ENCODE data around the gene MINK1. TPM values are rescaled to one million over a fixed set of nuclear protein-coding genes. Genes with fewer than 3 reads are reported as not detected.

Gene MINK1
- total RNA-seq, 1 donor from 2014 or later, result 111 TPM

DNA sequence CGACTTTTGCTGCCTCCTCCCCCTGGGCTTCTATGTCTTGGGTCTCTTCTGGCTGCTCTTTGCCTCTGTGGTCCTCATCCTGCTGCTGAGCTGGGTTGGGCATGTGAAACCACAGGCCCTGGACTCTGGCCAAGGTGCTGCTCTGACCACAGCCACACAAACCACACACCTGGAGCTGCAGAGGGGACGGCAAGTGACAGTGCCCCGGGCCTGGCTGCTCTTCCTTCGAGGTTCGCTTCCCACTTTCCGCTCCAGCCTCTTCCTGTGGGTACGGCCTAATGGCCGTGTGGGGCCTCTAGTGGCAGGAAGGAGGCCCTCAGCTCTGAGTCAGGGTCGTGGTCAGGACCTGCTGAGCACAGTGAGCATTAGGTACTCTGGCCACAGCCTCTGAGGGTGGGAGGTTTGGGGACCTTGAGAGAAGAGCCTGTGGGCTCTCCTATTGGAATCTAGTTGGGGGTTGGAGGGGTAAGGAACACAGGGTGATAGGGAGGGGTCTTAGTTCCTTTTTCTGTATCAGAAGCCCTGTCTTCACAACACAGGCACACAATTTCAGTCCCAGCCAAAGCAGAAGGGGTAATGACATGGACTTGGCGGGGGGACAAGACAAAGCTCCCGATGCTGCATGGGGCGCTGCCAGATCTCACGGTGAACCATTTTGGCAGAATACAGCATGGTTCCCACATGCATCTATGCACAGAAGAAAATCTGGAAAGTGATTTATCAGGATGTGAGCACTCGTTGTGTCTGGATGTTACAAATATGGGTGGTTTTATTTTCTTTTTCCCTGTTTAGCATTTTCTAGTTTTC lies 101.2 kb downstream of the MINK1 start:
- H3K4me1 Mint-ChIP-seq (ENCODE audit: unreplicated experiment), result peaks cover 12% of the 10 kb centered on the region
- H3K36me3 Mint-ChIP-seq, result peaks cover 7% of the 10 kb centered on the region
- no peaks in the 10 kb centered on the region for H3K27me3 Mint-ChIP-seq
- DNase-seq (ENCODE audit: extremely low spot score, unreplicated experiment), result no peak
- H3K4me3 Mint-ChIP-seq, result no peak overlapping the region
- H3K27ac Mint-ChIP-seq, result peak overlapping the region; percentile 70
- H3K9me3 Mint-ChIP-seq, result no peaks in the 10 kb centered on the region
- TF ChIP-seq, protein P1, sequence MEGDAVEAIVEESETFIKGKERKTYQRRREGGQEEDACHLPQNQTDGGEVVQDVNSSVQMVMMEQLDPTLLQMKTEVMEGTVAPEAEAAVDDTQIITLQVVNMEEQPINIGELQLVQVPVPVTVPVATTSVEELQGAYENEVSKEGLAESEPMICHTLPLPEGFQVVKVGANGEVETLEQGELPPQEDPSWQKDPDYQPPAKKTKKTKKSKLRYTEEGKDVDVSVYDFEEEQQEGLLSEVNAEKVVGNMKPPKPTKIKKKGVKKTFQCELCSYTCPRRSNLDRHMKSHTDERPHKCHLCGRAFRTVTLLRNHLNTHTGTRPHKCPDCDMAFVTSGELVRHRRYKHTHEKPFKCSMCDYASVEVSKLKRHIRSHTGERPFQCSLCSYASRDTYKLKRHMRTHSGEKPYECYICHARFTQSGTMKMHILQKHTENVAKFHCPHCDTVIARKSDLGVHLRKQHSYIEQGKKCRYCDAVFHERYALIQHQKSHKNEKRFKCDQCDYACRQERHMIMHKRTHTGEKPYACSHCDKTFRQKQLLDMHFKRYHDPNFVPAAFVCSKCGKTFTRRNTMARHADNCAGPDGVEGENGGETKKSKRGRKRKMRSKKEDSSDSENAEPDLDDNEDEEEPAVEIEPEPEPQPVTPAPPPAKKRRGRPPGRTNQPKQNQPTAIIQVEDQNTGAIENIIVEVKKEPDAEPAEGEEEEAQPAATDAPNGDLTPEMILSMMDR (conservative IDR thresholded peaks at IDR 0.05), result peak; percentile 30

DNA sequence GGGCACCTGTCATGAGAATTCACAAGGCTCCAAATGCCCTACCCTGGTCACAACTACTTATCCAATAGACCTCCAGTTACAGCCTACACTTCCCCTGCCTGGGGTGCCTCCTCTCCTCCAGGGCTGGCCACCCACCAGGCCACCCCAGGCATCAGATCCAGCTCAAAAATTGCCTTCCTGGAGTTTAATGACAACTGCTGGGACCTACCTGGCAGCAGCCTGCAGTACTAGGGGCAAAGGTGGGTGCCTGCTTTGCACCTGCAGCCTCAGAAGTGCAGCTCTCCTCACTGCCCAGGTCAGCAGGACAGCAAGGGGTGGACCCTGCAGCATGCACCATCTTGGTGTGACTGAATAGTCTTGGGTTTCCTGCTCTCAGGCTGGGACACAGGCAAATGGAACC lies 102.5 kb downstream of the MINK1 start:
- Mint-ChIP-seq H3K27me3 (no peaks in the 10 kb centered on the region), H3K9me3 (no peaks in the 10 kb centered on the region)

DNA sequence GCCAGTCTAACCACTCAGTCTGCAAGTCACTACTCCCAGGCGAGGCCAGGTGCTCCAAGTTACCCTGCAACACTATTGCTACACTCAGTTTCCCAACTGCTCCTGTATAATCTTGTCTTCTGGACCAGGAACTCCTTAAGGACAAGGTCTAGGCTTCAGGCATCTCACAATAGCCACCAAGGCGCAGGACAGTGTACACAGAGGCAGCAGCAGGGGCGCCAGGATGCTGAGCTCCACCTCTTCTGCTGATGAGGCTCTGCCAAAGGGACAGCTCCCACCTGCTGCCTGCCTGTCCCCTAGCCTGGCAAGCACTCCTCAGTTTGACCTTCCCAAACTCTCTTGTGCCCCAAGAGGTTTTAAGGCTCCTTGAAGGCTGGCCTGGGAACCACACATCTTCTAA lies 103.3 kb downstream of the MINK1 start:
- H3K4me1 Mint-ChIP-seq (ENCODE audit: unreplicated experiment), result peaks cover 24% of the 10 kb centered on the region
- H3K9me3 Mint-ChIP-seq, result no peaks in the 10 kb centered on the region
- no peak for DNase-seq (ENCODE audit: extremely low spot score, unreplicated experiment)
- TF ChIP-seq, protein P1 (conservative IDR thresholded peaks at IDR 0.05), result no peak
- peaks cover 3% of the 10 kb centered on the region for H3K36me3 Mint-ChIP-seq
- H3K27ac Mint-ChIP-seq, result peak overlapping the region; percentile 56
- H3K4me3 Mint-ChIP-seq, result peak overlapping the region; percentile 46
- no peaks in the 10 kb centered on the region for H3K27me3 Mint-ChIP-seq

More for the DNA sequence above, 102.5 kb downstream of the MINK1 start:
- Mint-ChIP-seq H3K27ac (no peak overlapping the region), H3K4me1 (ENCODE audit: unreplicated experiment) (peaks cover 18% of the 10 kb centered on the region), H3K4me3 (no peak overlapping the region), H3K36me3 (peaks cover 7% of the 10 kb centered on the region)
- DNase-seq (ENCODE audit: extremely low spot score, unreplicated experiment), result no peak
- TF ChIP-seq, protein P1 (conservative IDR thresholded peaks at IDR 0.05), result no peak

DNA sequence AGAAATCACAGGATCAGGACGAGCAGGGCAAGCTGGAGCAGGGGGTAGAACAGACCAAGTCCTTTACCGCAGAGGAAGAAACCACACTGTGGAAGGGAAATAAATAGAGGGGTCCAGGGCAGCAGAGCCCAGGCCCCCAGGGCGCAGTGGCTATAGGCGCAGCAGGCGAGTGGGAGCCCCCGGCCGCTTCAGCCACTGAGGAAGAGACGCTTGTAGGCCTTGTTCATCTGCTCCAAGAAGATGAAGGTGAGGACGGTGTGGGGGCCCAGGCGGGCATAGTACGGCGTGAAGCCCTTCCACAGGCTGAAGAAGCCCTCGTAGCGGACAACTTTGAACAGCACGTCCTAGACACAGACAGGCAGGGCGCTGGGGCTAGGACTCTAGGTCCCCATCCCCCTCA lies 104.4 kb downstream of the MINK1 start:
- H3K9me3 Mint-ChIP-seq, result no peaks in the 10 kb centered on the region
- TF ChIP-seq, protein P1 (conservative IDR thresholded peaks at IDR 0.05), result no peak
- H3K36me3 Mint-ChIP-seq, result peaks cover 7% of the 10 kb centered on the region
- H3K4me1 Mint-ChIP-seq (ENCODE audit: unreplicated experiment), result peaks cover 30% of the 10 kb centered on the region
- H3K27me3 Mint-ChIP-seq, result no peaks in the 10 kb centered on the region
- H3K27ac Mint-ChIP-seq, result no peak overlapping the region
- DNase-seq (ENCODE audit: extremely low spot score, unreplicated experiment), result no peak
- H3K4me3 Mint-ChIP-seq, result peak overlapping the region; percentile 98

DNA sequence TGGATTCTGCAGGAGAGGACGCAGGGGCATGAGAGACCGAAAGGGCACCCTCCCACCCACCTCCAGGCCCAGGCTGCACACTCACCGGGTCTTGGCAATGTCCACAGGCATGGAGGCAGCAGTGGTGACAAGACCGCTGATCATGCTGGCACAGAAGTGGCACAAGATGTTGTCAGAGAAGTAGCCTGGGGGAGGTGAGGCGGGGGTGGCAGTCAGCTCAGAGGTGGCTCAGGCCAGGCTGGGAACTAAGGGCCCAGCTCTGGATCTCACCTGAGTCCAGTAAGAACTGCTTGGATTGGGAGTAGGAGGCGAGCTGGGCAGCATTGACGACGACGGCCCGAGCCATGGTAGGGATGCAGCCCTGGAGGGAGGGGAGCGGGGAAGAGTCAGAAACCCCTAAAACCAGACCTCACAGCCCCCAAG lies 104.9 kb downstream of the MINK1 start:
- Mint-ChIP-seq H3K27ac (no peak overlapping the region), H3K4me3 (peak overlapping the region; percentile 98), H3K9me3 (no peaks in the 10 kb centered on the region), H3K27me3 (no peaks in the 10 kb centered on the region), H3K36me3 (peaks cover 7% of the 10 kb centered on the region), H3K4me1 (ENCODE audit: unreplicated experiment) (peaks cover 30% of the 10 kb centered on the region)
- DNase-seq (ENCODE audit: extremely low spot score, unreplicated experiment), result no peak
- TF ChIP-seq, protein P1 (conservative IDR thresholded peaks at IDR 0.05), result no peak

Measured in type B pancreatic cell (in vitro differentiated cells).